IMR-90 (cell line): ENCODE measurements around the gene ZNF473. TPM values are rescaled to one million over a fixed set of nuclear protein-coding genes. Genes with fewer than 3 reads are reported as not detected.

Experiments
- ATAC-seq: fragments of 200-7000 bp; cut with Tn5 transposase; 2 replicates; pipeline ENCODE4 v1.9.1; 2020; ENCODE audit warnings: low read depth, mild to moderate bottlenecking, moderate library complexity
- BruUV-seq: library from RNA; stranded (reverse); fragments of 400-500 nt; replicated peaks from 2 replicates; lab custom pipeline; 2021; lab: Mats Ljungman, UMichigan
- CTCF ChIA-PET: fragments of 300-600 bp; formaldehyde crosslinking; extraction: SDS; loops from one replicate; lab custom pipeline; 2021; ENCODE audit warnings: antibody characterized with exemption; lab: Yijun Ruan, JAX
- POLR2A ChIA-PET: fragments of 300-600 bp; sonication (Branson Sonifier 250); formaldehyde crosslinking; loops from one replicate; lab custom pipeline; 2022; ENCODE audit warnings: antibody characterized with exemption; ENCODE audit not compliant: unreplicated experiment; lab: Charles Lee
- DNase-seq: peaks from one replicate; pipeline ENCODE4 v3.0.0; 2013
- H2AFZ ChIP-seq: replicated peaks from 2 replicates; pipeline ENCODE3; 2013; ENCODE audit warnings: low read length, mild to moderate bottlenecking; ENCODE audit not compliant: poor library complexity
- H2AK5ac ChIP-seq: 2 replicates; pipeline ENCODE4 v1.6.1; 2013; ENCODE audit warnings: low read depth, low read length, inconsistent platforms
- H2AK9ac ChIP-seq: replicated peaks from 2 replicates; pipeline ENCODE3; 2013; ENCODE audit warnings: mild to moderate bottlenecking, low read depth, low read length, moderate library complexity; ENCODE audit not compliant: poor library complexity
- H2BK120ac ChIP-seq: 2 replicates; pipeline ENCODE4 v1.6.1; 2013; ENCODE audit warnings: low read depth, low read length, inconsistent platforms
- H2BK15ac ChIP-seq: 3 replicates; pipeline ENCODE4 v1.6.1; 2013; ENCODE audit warnings: low read depth, low read length, inconsistent platforms
- H2BK20ac ChIP-seq: 2 replicates; pipeline ENCODE4 v1.6.1; 2013; ENCODE audit warnings: low read depth, mild to moderate bottlenecking, inconsistent platforms, low read length, moderate library complexity
- H2BK5ac ChIP-seq: 2 replicates; pipeline ENCODE4 v1.6.1; 2013; ENCODE audit warnings: mild to moderate bottlenecking, low read depth, low read length, inconsistent platforms; ENCODE audit not compliant: poor library complexity, severe bottlenecking
- H3K14ac ChIP-seq: replicated peaks from 2 replicates; pipeline ENCODE4 v1.6.1; 2013; ENCODE audit warnings: low read depth, low read length, inconsistent platforms
- H3K18ac ChIP-seq: 2 replicates; pipeline ENCODE4 v1.6.1; 2013; ENCODE audit warnings: low read depth, low read length, control low read depth
- H3K23ac ChIP-seq: 2 replicates; pipeline ENCODE4 v1.6.1; 2013; ENCODE audit warnings: low read depth, low read length, inconsistent platforms
- H3K27ac ChIP-seq: 2 replicates; pipeline ENCODE4 v1.5.1; 2013; ENCODE audit warnings: mild to moderate bottlenecking, control low read depth, low read length; ENCODE audit not compliant: insufficient read depth
- H3K27me3 ChIP-seq: 2 replicates; pipeline ENCODE4 v1.6.1; 2013; ENCODE audit warnings: low read length; ENCODE audit not compliant: control insufficient read depth, insufficient read depth
- H3K36me3 ChIP-seq: 2 replicates; pipeline ENCODE4 v1.6.1; 2013; ENCODE audit warnings: low read length, mixed read lengths; ENCODE audit not compliant: control insufficient read depth, insufficient read depth
- H3K4ac ChIP-seq: 2 replicates; pipeline ENCODE4 v1.6.1; 2013; ENCODE audit warnings: low read depth, low read length, inconsistent platforms
- H3K4me1 ChIP-seq: 2 replicates; pipeline ENCODE4 v1.6.1; 2013; ENCODE audit warnings: low read length, mixed read lengths; ENCODE audit not compliant: control insufficient read depth, insufficient read depth
- H3K4me2 ChIP-seq: 2 replicates; pipeline ENCODE4 v1.6.1; 2013; ENCODE audit warnings: low read depth, mild to moderate bottlenecking, control low read depth, low read length, moderate library complexity
- H3K4me3 ChIP-seq: 2 replicates; pipeline ENCODE4 v1.5.1; 2013; ENCODE audit warnings: low read depth, mild to moderate bottlenecking, control low read depth, low read length, moderate library complexity; ENCODE audit not compliant: insufficient read depth
- H3K56ac ChIP-seq: 2 replicates; pipeline ENCODE4 v1.6.1; 2013; ENCODE audit warnings: low read length, inconsistent platforms; ENCODE audit not compliant: insufficient read depth; ENCODE audit errors: extremely low read depth
- H3K79me1 ChIP-seq, 2 experiments: 2 replicates each; pipeline ENCODE4 v1.6.1; 2013; ENCODE audit warnings: low read length in 2 of 2, inconsistent platforms in 1 of 2, low read depth in 1 of 2
- H3K9ac ChIP-seq: 2 replicates; pipeline ENCODE4 v1.6.1; 2013; ENCODE audit warnings: low read depth, low read length, control low read depth
- H3K9me1 ChIP-seq: 2 replicates; pipeline ENCODE4 v1.6.1; 2013; ENCODE audit warnings: low read length, inconsistent platforms; ENCODE audit not compliant: insufficient read depth
- H3K9me3 ChIP-seq: 2 replicates; pipeline ENCODE4 v1.6.1; 2013; ENCODE audit warnings: low read length; ENCODE audit not compliant: control insufficient read depth, insufficient read depth
- H4K20me1 ChIP-seq: 2 replicates; pipeline ENCODE4 v1.6.1; 2013; ENCODE audit warnings: low read length, inconsistent platforms; ENCODE audit not compliant: insufficient read depth
- H4K5ac ChIP-seq: 2 replicates; pipeline ENCODE4 v1.6.1; 2013; ENCODE audit warnings: mild to moderate bottlenecking, low read depth, low read length, control low read depth
- H4K8ac ChIP-seq, 2 experiments: 2 replicates each; pipeline ENCODE4 v1.6.1; 2013; ENCODE audit warnings: low read depth in 2 of 2, low read length in 2 of 2, control low read depth in 1 of 2, inconsistent platforms in 1 of 2
- H4K91ac ChIP-seq: 2 replicates; pipeline ENCODE4 v1.6.1; 2013; ENCODE audit warnings: low read depth, low read length, inconsistent platforms; ENCODE audit not compliant: insufficient read depth
- BHLHE40 ChIP-seq: fragments of 150-350 bp; IDR thresholded peaks from 2 replicates; pipeline ENCODE4 v1.6.1; 2016; ENCODE audit warnings: mild to moderate bottlenecking, low read depth, low read length
- CEBPB ChIP-seq: IDR thresholded peaks from 2 replicates; pipeline ENCODE4 v1.6.1; 2012; ENCODE audit warnings: low read depth, low read length, improper control_type of control experiment
- CHD1 ChIP-seq: IDR thresholded peaks from 2 replicates; pipeline ENCODE4 v1.6.1; 2012; ENCODE audit warnings: low read depth, low read length, improper control_type of control experiment
- ELK1 ChIP-seq: fragments of 150-350 bp; IDR thresholded peaks from 2 replicates; pipeline ENCODE4 v1.6.1; 2016; ENCODE audit warnings: low read depth, mild to moderate bottlenecking, low read length, moderate library complexity, borderline replicate concordance
- FOS ChIP-seq: fragments of 150-350 bp; IDR thresholded peaks from 2 replicates; pipeline ENCODE4 v1.6.1; 2016; ENCODE audit warnings: low read depth, low read length
- MAFK ChIP-seq: IDR thresholded peaks from 2 replicates; pipeline ENCODE4 v1.6.1; 2012; ENCODE audit warnings: low read depth, low read length, improper control_type of control experiment
- MAZ ChIP-seq: IDR thresholded peaks from 2 replicates; pipeline ENCODE4 v1.6.1; 2012; ENCODE audit warnings: low read depth, mild to moderate bottlenecking, low read length, improper control_type of control experiment, moderate library complexity, borderline replicate concordance
- NFE2L2 ChIP-seq: fragments of 150-350 bp; IDR thresholded peaks from 2 replicates; pipeline ENCODE4 v1.6.1; 2016; ENCODE audit warnings: low read depth, mild to moderate bottlenecking, low read length
- RAD21 ChIP-seq: IDR thresholded peaks from 2 replicates; pipeline ENCODE4 v1.6.1; 2012; ENCODE audit warnings: low read length, improper control_type of control experiment
- RCOR1 ChIP-seq: IDR thresholded peaks from 2 replicates; pipeline ENCODE4 v1.6.1; 2012; ENCODE audit warnings: mild to moderate bottlenecking, low read length, improper control_type of control experiment; ENCODE audit not compliant: insufficient replicate concordance
- RFX5 ChIP-seq: IDR thresholded peaks from 2 replicates; pipeline ENCODE4 v1.8.0; 2012; ENCODE audit warnings: low read depth, mild to moderate bottlenecking, low read length, moderate library complexity
- SMC3 ChIP-seq: fragments of 150-350 bp; IDR thresholded peaks from 2 replicates; pipeline ENCODE4 v1.6.1; 2016; ENCODE audit warnings: low read depth, mild to moderate bottlenecking, antibody characterized with exemption, low read length, moderate library complexity
- WGBS, 2 experiments: methylation state at CpG; one replicate each; pipeline versions ENCODE4 v1.1.5 to v1.1.7; 2013; ENCODE audit warnings: missing lambda C conversion rate in 2 of 2; ENCODE audit not compliant: insufficient read length in 1 of 2; ENCODE audit errors: extremely low coverage in 2 of 2; 5-methylcytosine and 5-hydroxymethylcytosine counted together
- dilution Hi-C: fragments of 300-500 bp; cut with HindIII; formaldehyde crosslinking; loops from one replicate; pipeline ENCODE4 v1.14.3; 2018; ENCODE audit warnings: low sequenced_read_pairs; ENCODE audit not compliant: unreplicated experiment
- in situ Hi-C: fragments of 300-500 bp; cut with MboI; formaldehyde crosslinking; loops from 3 replicates; pipeline ENCODE4 v1.14.3; 2019; ENCODE audit warnings: low sequenced_read_pairs, inconsistent platforms, mixed read lengths
- intact Hi-C: fragments of 100-400 bp; cut with micrococcal nuclease; formaldehyde crosslinking; loops from 2 replicates; pipeline ENCODE4 v1.10.0; 2022
- polyA plus RNA-seq, 3 experiments: library from polyadenylated mRNA; depleted of rRNA; stranded (reverse); fragments of >200 nt; gene quantifications; 2 replicates each; pipeline ENCODE4 v1.2.3, GENCODE V29; 2012; ENCODE audit warnings: low replicate concordance in 1 of 3
- total RNA-seq: library from RNA; depleted of rRNA; stranded (reverse); fragments of >200 nt; gene quantifications from 2 replicates; pipeline ENCODE4 v1.2.3, GENCODE V29; 2012
- TF ChIP-seq, protein P1 (sequence below): fragments of 150-350 bp; IDR thresholded peaks from 2 replicates; pipeline ENCODE4 v1.6.1; 2017; ENCODE audit warnings: mild to moderate bottlenecking, antibody characterized with exemption, low read length, low read depth
- TF ChIP-seq, protein P2 (sequence below): conservative IDR thresholded peaks from 2 replicates; pipeline ENCODE4 v1.5.1; 2012; ENCODE audit warnings: mild to moderate bottlenecking, low read depth, low read length, improper control_type of control experiment

The ZNF473 gene
- total and polyA plus RNA-seq, 2 of the 4 experiments (the other 2 are of a cell fraction): 4.5 to 13.3 TPM

GRCh38 chr19:50060107-50060506 is 34.3 kb downstream of the ZNF473 start:
- dilution Hi-C loops: no loop called here
- Histone ChIP-seq H3K4me3 (no peak overlapping the region), H2BK15ac (no peak overlapping the region), H3K9ac (no peak overlapping the region), H2BK5ac (no peak overlapping the region), H3K9me3 (peaks cover 26% of the 10 kb centered on the region), H3K9me1 (no peaks in the 10 kb centered on the region), H3K23ac (no peak overlapping the region), H3K27me3 (no peaks in the 10 kb centered on the region), H4K5ac (no peak overlapping the region), H3K4me2 (no peak overlapping the region), H3K18ac (no peak overlapping the region), H3K36me3 (no peaks in the 10 kb centered on the region), H3K56ac (no peak overlapping the region), H2BK120ac (no peak overlapping the region), H3K79me1 (no peaks in the 10 kb centered on the region), H3K4ac (no peak overlapping the region), H3K14ac (no peak overlapping the region), H2AK5ac (no peak overlapping the region), H2BK20ac (no peak overlapping the region), H3K27ac (no peak overlapping the region), H3K4me1 (no peaks in the 10 kb centered on the region), H4K20me1 (no peaks in the 10 kb centered on the region), H2AK9ac (no peak overlapping the region), H4K8ac (no peak overlapping the region), H2AFZ (no peak overlapping the region), H4K91ac (no peak overlapping the region)
- ChIA-PET CTCF (no interaction called here), POLR2A (no interaction called here)
- no TSS peak for BruUV-seq
- intact Hi-C loops: no loop called here
- no CpG with 5 or more reads among the region's 15 CpGs for WGBS, 2 experiments
- in situ Hi-C loops: no loop called here
- DNase-seq: no peak
- TF ChIP-seq BHLHE40 (no peak), FOS (no peak), NFE2L2 (no peak), RAD21 (no peak), CEBPB (no peak), MAFK (no peak), CHD1 (no peak), ELK1 (no peak), RCOR1 (no peak), MAZ (no peak), SMC3 (no peak), RFX5 (no peak)
- TF ChIP-seq, protein P1, sequence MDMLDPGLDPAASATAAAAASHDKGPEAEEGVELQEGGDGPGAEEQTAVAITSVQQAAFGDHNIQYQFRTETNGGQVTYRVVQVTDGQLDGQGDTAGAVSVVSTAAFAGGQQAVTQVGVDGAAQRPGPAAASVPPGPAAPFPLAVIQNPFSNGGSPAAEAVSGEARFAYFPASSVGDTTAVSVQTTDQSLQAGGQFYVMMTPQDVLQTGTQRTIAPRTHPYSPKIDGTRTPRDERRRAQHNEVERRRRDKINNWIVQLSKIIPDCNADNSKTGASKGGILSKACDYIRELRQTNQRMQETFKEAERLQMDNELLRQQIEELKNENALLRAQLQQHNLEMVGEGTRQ: no peak
- TF ChIP-seq, protein P2, sequence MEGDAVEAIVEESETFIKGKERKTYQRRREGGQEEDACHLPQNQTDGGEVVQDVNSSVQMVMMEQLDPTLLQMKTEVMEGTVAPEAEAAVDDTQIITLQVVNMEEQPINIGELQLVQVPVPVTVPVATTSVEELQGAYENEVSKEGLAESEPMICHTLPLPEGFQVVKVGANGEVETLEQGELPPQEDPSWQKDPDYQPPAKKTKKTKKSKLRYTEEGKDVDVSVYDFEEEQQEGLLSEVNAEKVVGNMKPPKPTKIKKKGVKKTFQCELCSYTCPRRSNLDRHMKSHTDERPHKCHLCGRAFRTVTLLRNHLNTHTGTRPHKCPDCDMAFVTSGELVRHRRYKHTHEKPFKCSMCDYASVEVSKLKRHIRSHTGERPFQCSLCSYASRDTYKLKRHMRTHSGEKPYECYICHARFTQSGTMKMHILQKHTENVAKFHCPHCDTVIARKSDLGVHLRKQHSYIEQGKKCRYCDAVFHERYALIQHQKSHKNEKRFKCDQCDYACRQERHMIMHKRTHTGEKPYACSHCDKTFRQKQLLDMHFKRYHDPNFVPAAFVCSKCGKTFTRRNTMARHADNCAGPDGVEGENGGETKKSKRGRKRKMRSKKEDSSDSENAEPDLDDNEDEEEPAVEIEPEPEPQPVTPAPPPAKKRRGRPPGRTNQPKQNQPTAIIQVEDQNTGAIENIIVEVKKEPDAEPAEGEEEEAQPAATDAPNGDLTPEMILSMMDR: no peak
- no peak for ATAC-seq
